ENCODE data around the gene PCOLCE2.

- TF ChIP-seq NFRKB (IDR thresholded peaks at IDR 0.05) = no peak
- no peak for TF ChIP-seq TARDBP (IDR thresholded peaks at IDR 0.05)
- no peak for TF ChIP-seq BHLHE40 (IDR thresholded peaks at IDR 0.05; ENCODE audit: borderline replicate concordance)
- TF ChIP-seq ARNT (IDR thresholded peaks at IDR 0.05) = no peak
- no peak for TF ChIP-seq SP1 (IDR thresholded peaks at IDR 0.05)
- TF ChIP-seq ZNF384 (IDR thresholded peaks at IDR 0.05) = no peak
- no peak for TF ChIP-seq ELF4 (IDR thresholded peaks at IDR 0.05)
- TF ChIP-seq HDGF (IDR thresholded peaks at IDR 0.05; ENCODE audit: borderline replicate concordance) = no peak
- no peak for TF ChIP-seq PKNOX1 (IDR thresholded peaks at IDR 0.05)
- TF ChIP-seq FOXA1 (IDR thresholded peaks at IDR 0.05) = no peak
- no peak for TF ChIP-seq FOXK2 (IDR thresholded peaks at IDR 0.05)
- TF ChIP-seq CTBP1 (IDR thresholded peaks at IDR 0.05; ENCODE audit: borderline replicate concordance) = no peak
- TF ChIP-seq FOXM1 (IDR thresholded peaks at IDR 0.05; ENCODE audit: borderline replicate concordance) = no peak
Observed at GRCh38 chr3:142881445-142882224, 7.2 kb downstream of the PCOLCE2 start.

Measured in HEK293T (cell line).